Endodermal cell (in vitro differentiated cells): Measurements from ENCODE around the gene SLC24A3. TPM values are rescaled to one million over a fixed set of nuclear protein-coding genes. Genes with fewer than 3 reads are reported as not detected.
A peak's percentile ranks its signal among the peaks of the same experiment; 100 is the strongest.

Experiments used
- DNase-seq: peaks from one replicate; pipeline ENCODE4 v3.0.0-alpha.2; 2017
- H3K27ac ChIP-seq: 2 replicates; pipeline ENCODE4 v1.5.1; 2013; ENCODE audit warnings: mild to moderate bottlenecking, low read depth, low read length, moderate library complexity
- H3K27me3 ChIP-seq: 2 replicates; pipeline ENCODE4 v1.6.1; 2013; ENCODE audit warnings: mild to moderate bottlenecking, low read length, moderate library complexity; ENCODE audit not compliant: insufficient read depth, control insufficient read depth, poor library complexity, severe bottlenecking
- H3K36me3 ChIP-seq: 2 replicates; pipeline ENCODE4 v1.7.0; 2013; ENCODE audit warnings: mild to moderate bottlenecking, low read length, moderate library complexity; ENCODE audit not compliant: control insufficient read depth, insufficient read depth
- H3K4me1 ChIP-seq: one replicate; pipeline ENCODE4 v1.7.0; 2013; ENCODE audit warnings: low read length; ENCODE audit not compliant: control insufficient read depth, insufficient read depth
- H3K4me3 ChIP-seq: 2 replicates; pipeline ENCODE4 v1.5.1; 2013; ENCODE audit warnings: mild to moderate bottlenecking, low read length, moderate library complexity
- H3K9ac ChIP-seq: 2 replicates; pipeline ENCODE4 v1.6.1; 2013; ENCODE audit warnings: mild to moderate bottlenecking, low read length, moderate library complexity; ENCODE audit not compliant: poor library complexity, severe bottlenecking; ENCODE audit errors: extremely low read depth
- H3K9me3 ChIP-seq: 2 replicates; pipeline ENCODE4 v1.6.1; 2013; ENCODE audit warnings: mild to moderate bottlenecking, low read length, moderate library complexity; ENCODE audit not compliant: control insufficient read depth
- H3K27ac Mint-ChIP-seq: 2 replicates; pipeline ENCODE4 v1.8.0; 2020; ENCODE audit warnings: mixed read lengths
- H3K27me3 Mint-ChIP-seq: 2 replicates; pipeline ENCODE4 v1.8.0; 2021; ENCODE audit warnings: mild to moderate bottlenecking, mixed read lengths; ENCODE audit not compliant: insufficient read depth
- H3K36me3 Mint-ChIP-seq: 2 replicates; pipeline ENCODE4 v1.8.0; 2020; ENCODE audit warnings: low read depth, mixed read lengths
- H3K4me1 Mint-ChIP-seq: 2 replicates; pipeline ENCODE4 v1.8.0; 2020; ENCODE audit warnings: mixed read lengths
- H3K4me3 Mint-ChIP-seq: 2 replicates; pipeline ENCODE4 v1.8.0; 2020; ENCODE audit warnings: mild to moderate bottlenecking, moderate library complexity, mixed read lengths
- H3K9me3 Mint-ChIP-seq: 2 replicates; pipeline ENCODE4 v1.8.0; 2020; ENCODE audit warnings: mild to moderate bottlenecking, mixed read lengths
- CTCF ChIP-seq: fragments of 200-600 bp; sonication (generic); conservative IDR thresholded peaks from 2 replicates; pipeline ENCODE4 v1.5.0; 2021; ENCODE audit warnings: antibody characterized with exemption, mild to moderate bottlenecking
- WGBS, 2 experiments: methylation state at CpG; one replicate each; pipeline versions ENCODE4 v1.1.5 to v1.1.7; 2013; ENCODE audit warnings: missing lambda C conversion rate in 2 of 2, mixed read lengths in 1 of 2; ENCODE audit not compliant: insufficient coverage in 1 of 2, insufficient read length in 1 of 2; 5-methylcytosine and 5-hydroxymethylcytosine counted together
- total RNA-seq, 2 donors: library from RNA; stranded (reverse); fragmentation: NEBNext Ultra II Directional in 1 of 2; extraction: Animal tissue kit (Norgen Biotek cat#: 25700) in 1 of 2; gene quantifications; 2 replicates in 1 of 2; 3 replicates in 1 of 2; pipeline ENCODE4 v1.2.1, GENCODE V29; 2021

The SLC24A3 gene
- total RNA-seq, 2 donors from 2014 or later = 1.5 to 1.8 TPM

GRCh38 chr20:19616620-19617019 is 404.2 kb downstream of the SLC24A3 start:
- Mint-ChIP-seq H3K4me3 (no peak overlapping the region), H3K36me3 (no peaks in the 10 kb centered on the region), H3K4me1 (peaks cover 44% of the 10 kb centered on the region), H3K27me3 (peaks cover 4% of the 10 kb centered on the region), H3K9me3 (no peaks in the 10 kb centered on the region), H3K27ac (no peak overlapping the region)
- H3K27me3 ChIP-seq = no peaks in the 10 kb centered on the region
- no peak overlapping the region for H3K4me3 ChIP-seq
- H3K36me3 ChIP-seq = no peaks in the 10 kb centered on the region
- peak; percentile 47 for DNase-seq
- peaks cover 31% of the 10 kb centered on the region for H3K4me1 ChIP-seq
- no peak overlapping the region for H3K27ac ChIP-seq
- H3K9me3 ChIP-seq = no peaks in the 10 kb centered on the region
- no peak for TF ChIP-seq CTCF
- no peak overlapping the region for H3K9ac ChIP-seq
- 92 to 100% methylated on average over 3 to 4 of the region's 4 CpGs for WGBS, 2 experiments

- Histone ChIP-seq H3K4me3 (no peak overlapping the region), H3K9ac (no peak overlapping the region), H3K9me3 (no peaks in the 10 kb centered on the region), H3K36me3 (no peaks in the 10 kb centered on the region), H3K4me1 (peaks cover 33% of the 10 kb centered on the region), H3K27me3 (no peaks in the 10 kb centered on the region), H3K27ac (no peak overlapping the region)
- 94 to 100% methylated on average over 4 to 5 of the region's 5 CpGs for WGBS, 2 experiments
- Mint-ChIP-seq H3K27ac (no peak overlapping the region), H3K27me3 (peaks cover 4% of the 10 kb centered on the region), H3K4me3 (no peak overlapping the region), H3K36me3 (peaks cover 2% of the 10 kb centered on the region), H3K9me3 (no peaks in the 10 kb centered on the region), H3K4me1 (peaks cover 51% of the 10 kb centered on the region)
- TF ChIP-seq CTCF = peak; percentile 20
- peak; percentile 63 for DNase-seq
Measured at GRCh38 chr20:19617256-19617655, 404.8 kb downstream of the SLC24A3 start.

GRCh38 chr20:19618711-19619110 is 406.3 kb downstream of the SLC24A3 start:
- H3K9ac ChIP-seq = no peak overlapping the region
- no peaks in the 10 kb centered on the region for H3K27me3 ChIP-seq
- DNase-seq = no peak
- Mint-ChIP-seq H3K4me3 (no peak overlapping the region), H3K9me3 (peaks cover 5% of the 10 kb centered on the region), H3K4me1 (peaks cover 54% of the 10 kb centered on the region), H3K27ac (no peak overlapping the region), H3K36me3 (peaks cover 2% of the 10 kb centered on the region), H3K27me3 (peaks cover 4% of the 10 kb centered on the region)
- H3K4me3 ChIP-seq = no peak overlapping the region
- H3K36me3 ChIP-seq = peaks cover 1% of the 10 kb centered on the region
- H3K9me3 ChIP-seq = peaks cover 2% of the 10 kb centered on the region
- no peak overlapping the region for H3K27ac ChIP-seq
- no peak for TF ChIP-seq CTCF
- H3K4me1 ChIP-seq = peaks cover 33% of the 10 kb centered on the region
- WGBS, 2 experiments = 83 to 92% methylated on average over 1 to 5 of the region's 5 CpGs
